Testis (tissue), 2 donors: ENCODE measurements around the gene ZC3H18.

Experiments
- CTCF ChIP-seq, 3 experiments: fragments of 450-650 bp in 2 of 3; fragments of 200-600 bp in 1 of 3; sonication (generic) in 1 of 3; IDR thresholded peaks; one replicate each; pipeline ENCODE4 v1.5.1; 2016 to 2019; ENCODE audit warnings: antibody characterized with exemption in 3 of 3, mild to moderate bottlenecking in 2 of 3, moderate library complexity in 1 of 3
- POLR2A ChIP-seq: fragments of 450-650 bp; IDR thresholded peaks from one replicate; pipeline ENCODE4 v1.6.1; 2017; ENCODE audit warnings: antibody characterized with exemption, mild to moderate bottlenecking, moderate library complexity

GRCh38 chr16:88614818-88615580 lies 44.8 kb downstream of the ZC3H18 start:
- no peak for TF ChIP-seq POLR2A
- TF ChIP-seq CTCF (IDR thresholded peaks at IDR 0.05) = no peak
